Mesendoderm (in vitro differentiated cells): ENCODE results near the gene NSD1.

ENCODE experiments used
- DNase-seq: peaks from one replicate; pipeline ENCODE4 v3.0.0; 2013
- H2AK5ac ChIP-seq: 2 replicates; pipeline ENCODE4 v1.6.1; 2013; ENCODE audit warnings: low read length, inconsistent platforms
- H2BK120ac ChIP-seq: 2 replicates; pipeline ENCODE4 v1.6.1; 2013; ENCODE audit warnings: low read depth, mild to moderate bottlenecking, low read length, moderate library complexity, mixed read lengths
- H2BK15ac ChIP-seq: replicated peaks from 2 replicates; pipeline ENCODE4 v1.6.1; 2013; ENCODE audit warnings: low read depth, mild to moderate bottlenecking, moderate library complexity
- H2BK5ac ChIP-seq: 2 replicates; pipeline ENCODE4 v1.6.1; 2013; ENCODE audit warnings: low read length, inconsistent platforms
- H3K18ac ChIP-seq: 2 replicates; pipeline ENCODE4 v1.6.1; 2013; ENCODE audit warnings: mild to moderate bottlenecking, low read length, mixed read lengths
- H3K23ac ChIP-seq: one replicate; pipeline ENCODE4 v1.6.1; 2013; ENCODE audit warnings: low read length
- H3K27ac ChIP-seq: 2 replicates; pipeline ENCODE4 v1.5.1; 2013; ENCODE audit warnings: low read depth, mild to moderate bottlenecking, inconsistent platforms, low read length, moderate library complexity
- H3K27me3 ChIP-seq: 2 replicates; pipeline ENCODE4 v1.6.1; 2013; ENCODE audit warnings: low read length, control low read depth, mild to moderate bottlenecking, inconsistent platforms; ENCODE audit not compliant: insufficient read depth, poor library complexity
- H3K36me3 ChIP-seq: 2 replicates; pipeline ENCODE4 v1.6.1; 2013; ENCODE audit warnings: low read length, inconsistent platforms; ENCODE audit not compliant: control insufficient read depth, insufficient read depth
- H3K4ac ChIP-seq: one replicate; pipeline ENCODE4 v1.6.1; 2013; ENCODE audit warnings: low read depth, mild to moderate bottlenecking, low read length, moderate library complexity
- H3K4me1 ChIP-seq: 2 replicates; pipeline ENCODE4 v1.6.1; 2013; ENCODE audit warnings: low read depth, low read length, inconsistent platforms; ENCODE audit not compliant: control insufficient read depth
- H3K4me2 ChIP-seq: 2 replicates; pipeline ENCODE4 v1.6.1; 2013; ENCODE audit warnings: low read length
- H3K4me3 ChIP-seq: 2 replicates; pipeline ENCODE4 v1.5.1; 2013; ENCODE audit warnings: mild to moderate bottlenecking, low read length
- H3K56ac ChIP-seq: one replicate; pipeline ENCODE4 v1.6.1; 2013; ENCODE audit warnings: low read length
- H3K79me1 ChIP-seq: 2 replicates; pipeline ENCODE4 v1.6.1; 2013; ENCODE audit warnings: low read length, inconsistent platforms
- H3K79me2 ChIP-seq: 2 replicates; pipeline ENCODE4 v1.6.1; 2013; ENCODE audit warnings: mild to moderate bottlenecking, low read length; ENCODE audit not compliant: control insufficient read depth, insufficient read depth
- H3K9ac ChIP-seq: 2 replicates; pipeline ENCODE4 v1.6.1; 2013; ENCODE audit warnings: low read length, inconsistent platforms
- H4K5ac ChIP-seq: one replicate; pipeline ENCODE4 v1.6.1; 2013; ENCODE audit warnings: low read length
- H4K8ac ChIP-seq: one replicate; pipeline ENCODE4 v1.6.1; 2013; ENCODE audit warnings: low read depth, mild to moderate bottlenecking, control low read depth, low read length, moderate library complexity
- WGBS: extraction: QIAGEN DNeasy Blood & Tissue Kit; methylation state at CpG from one replicate; pipeline ENCODE4 v1.1.7; 2013; ENCODE audit warnings: low lambda C conversion rate, missing lambda C conversion rate; ENCODE audit not compliant: insufficient coverage; ENCODE audit errors: extremely low coverage; 5-methylcytosine and 5-hydroxymethylcytosine counted together

Gene NSD1

DNA sequence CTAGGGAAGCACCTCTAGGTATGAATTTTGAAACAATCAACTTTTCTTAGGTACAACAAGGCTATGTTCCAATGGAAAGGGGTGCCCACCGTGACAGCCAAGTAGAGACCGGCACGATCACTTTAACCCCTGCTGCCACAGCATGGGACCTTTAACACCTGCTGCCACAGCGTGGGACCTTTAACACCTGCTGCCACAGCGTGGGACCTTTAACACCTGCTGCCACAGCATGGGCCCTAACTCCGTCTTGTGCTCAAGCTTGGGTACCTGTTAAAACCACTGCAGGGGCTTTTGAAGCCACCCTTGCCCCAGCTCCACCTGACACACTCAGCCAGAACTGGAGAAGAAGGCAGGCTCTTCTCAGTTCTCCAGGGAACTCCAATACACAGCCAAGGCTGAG is 196.3 kb downstream of the NSD1 start:
- peaks cover 5% of the 10 kb centered on the region for H3K36me3 ChIP-seq
- no peak overlapping the region for H3K4me2 ChIP-seq
- no peak overlapping the region for H3K9ac ChIP-seq
- H2BK15ac ChIP-seq, result no peak overlapping the region
- H3K27me3 ChIP-seq, result no peaks in the 10 kb centered on the region
- WGBS, result no CpG with 5 or more reads among the region's 6 CpGs
- H3K79me1 ChIP-seq, result no peaks in the 10 kb centered on the region
- H2AK5ac ChIP-seq, result no peak overlapping the region
- no peaks in the 10 kb centered on the region for H3K79me2 ChIP-seq
- H4K5ac ChIP-seq, result no peak overlapping the region
- no peak overlapping the region for H4K8ac ChIP-seq
- no peak overlapping the region for H3K23ac ChIP-seq
- no peak overlapping the region for H3K27ac ChIP-seq
- no peak overlapping the region for H3K4me3 ChIP-seq
- no peaks in the 10 kb centered on the region for H3K4me1 ChIP-seq
- no peak overlapping the region for H2BK5ac ChIP-seq
- H3K4ac ChIP-seq, result no peak overlapping the region
- no peak overlapping the region for H3K18ac ChIP-seq
- H3K56ac ChIP-seq, result no peak overlapping the region
- no peak overlapping the region for H2BK120ac ChIP-seq
- DNase-seq, result no peak

GRCh38 chr5:177330991-177331842 is 197.6 kb downstream of the NSD1 start:
- WGBS, result no CpG with 5 or more reads among the region's 27 CpGs
- no peak overlapping the region for H3K18ac ChIP-seq
- H3K23ac ChIP-seq, result no peak overlapping the region
- DNase-seq, result no peak
- no peaks in the 10 kb centered on the region for H3K79me1 ChIP-seq
- no peak overlapping the region for H3K4ac ChIP-seq
- H2BK5ac ChIP-seq, result no peak overlapping the region
- no peaks in the 10 kb centered on the region for H3K27me3 ChIP-seq
- H2BK120ac ChIP-seq, result no peak overlapping the region
- no peak overlapping the region for H4K8ac ChIP-seq
- peaks cover 5% of the 10 kb centered on the region for H3K36me3 ChIP-seq
- no peak overlapping the region for H3K4me3 ChIP-seq
- no peak overlapping the region for H3K4me2 ChIP-seq
- H2AK5ac ChIP-seq, result no peak overlapping the region
- H3K4me1 ChIP-seq, result no peaks in the 10 kb centered on the region
- H4K5ac ChIP-seq, result no peak overlapping the region
- H2BK15ac ChIP-seq, result no peak overlapping the region
- no peaks in the 10 kb centered on the region for H3K79me2 ChIP-seq
- H3K27ac ChIP-seq, result no peak overlapping the region
- H3K56ac ChIP-seq, result no peak overlapping the region
- H3K9ac ChIP-seq, result no peak overlapping the region

GRCh38 chr5:177332031-177332895 is 198.7 kb downstream of the NSD1 start:
- Histone ChIP-seq H2AK5ac (no peak overlapping the region), H3K18ac (no peak overlapping the region), H3K56ac (no peak overlapping the region), H3K4me1 (no peaks in the 10 kb centered on the region), H3K36me3 (peaks cover 5% of the 10 kb centered on the region), H3K27me3 (no peaks in the 10 kb centered on the region), H3K79me2 (no peaks in the 10 kb centered on the region), H2BK15ac (no peak overlapping the region), H3K9ac (no peak overlapping the region), H2BK120ac (no peak overlapping the region), H2BK5ac (no peak overlapping the region), H3K4ac (no peak overlapping the region), H3K27ac (no peak overlapping the region), H3K79me1 (no peaks in the 10 kb centered on the region), H3K4me2 (no peak overlapping the region), H3K4me3 (no peak overlapping the region), H4K8ac (no peak overlapping the region), H4K5ac (no peak overlapping the region), H3K23ac (no peak overlapping the region)
- WGBS, result no CpG with 5 or more reads among the region's 35 CpGs
- DNase-seq, result no peak

DNA sequence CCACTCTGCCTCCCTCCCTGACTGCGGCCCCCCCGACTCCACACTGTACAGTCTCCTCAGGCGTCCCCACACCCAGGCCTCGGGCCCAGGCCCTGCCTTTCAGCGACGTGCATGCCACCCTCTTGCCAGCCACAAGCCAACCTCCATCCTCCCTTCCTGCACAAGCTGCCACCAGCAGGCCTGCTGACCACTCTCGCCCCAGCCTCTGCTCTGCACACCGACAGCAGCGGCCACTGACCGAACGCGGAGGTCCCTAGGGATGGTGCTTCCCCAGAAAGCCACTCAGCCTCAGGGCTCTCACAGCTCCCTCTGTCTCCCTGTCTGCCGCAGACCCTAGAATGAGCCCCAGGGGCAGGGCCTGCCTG is 199.3 kb downstream of the NSD1 start:
- Histone ChIP-seq H2BK5ac (no peak overlapping the region), H3K79me1 (no peaks in the 10 kb centered on the region), H3K27ac (no peak overlapping the region), H3K18ac (no peak overlapping the region), H2AK5ac (no peak overlapping the region), H4K5ac (no peak overlapping the region), H3K56ac (no peak overlapping the region), H3K79me2 (no peaks in the 10 kb centered on the region), H3K4me3 (no peak overlapping the region), H3K23ac (no peak overlapping the region), H3K9ac (no peak overlapping the region), H3K27me3 (no peaks in the 10 kb centered on the region), H3K4me1 (no peaks in the 10 kb centered on the region), H4K8ac (no peak overlapping the region), H3K36me3 (peaks cover 5% of the 10 kb centered on the region), H3K4me2 (no peak overlapping the region), H3K4ac (no peak overlapping the region), H2BK15ac (no peak overlapping the region), H2BK120ac (no peak overlapping the region)
- no CpG with 5 or more reads among the region's 13 CpGs for WGBS
- no peak for DNase-seq

GRCh38 chr5:177333420-177334154 is 200.0 kb downstream of the NSD1 start:
- peaks cover 2% of the 10 kb centered on the region for H3K79me1 ChIP-seq
- H4K5ac ChIP-seq, result no peak overlapping the region
- H2BK15ac ChIP-seq, result no peak overlapping the region
- H3K4ac ChIP-seq, result no peak overlapping the region
- no peak overlapping the region for H3K4me3 ChIP-seq
- no peaks in the 10 kb centered on the region for H3K79me2 ChIP-seq
- no peak overlapping the region for H3K18ac ChIP-seq
- peaks cover 5% of the 10 kb centered on the region for H3K36me3 ChIP-seq
- no peak overlapping the region for H3K4me2 ChIP-seq
- no peak for DNase-seq
- H4K8ac ChIP-seq, result no peak overlapping the region
- no peak overlapping the region for H3K9ac ChIP-seq
- H2BK5ac ChIP-seq, result no peak overlapping the region
- WGBS, result no CpG with 5 or more reads among the region's 16 CpGs
- H2BK120ac ChIP-seq, result no peak overlapping the region
- H3K4me1 ChIP-seq, result no peaks in the 10 kb centered on the region
- no peak overlapping the region for H3K23ac ChIP-seq
- H3K56ac ChIP-seq, result no peak overlapping the region
- H2AK5ac ChIP-seq, result no peak overlapping the region
- H3K27me3 ChIP-seq, result no peaks in the 10 kb centered on the region
- no peak overlapping the region for H3K27ac ChIP-seq
